Measurements from ENCODE around the gene DOK4. TPM values are rescaled to one million over a fixed set of nuclear protein-coding genes. Genes with fewer than 3 reads are reported as not detected.

Gene DOK4
- total RNA-seq, 1 donor from 2014 or later, result 25.5 TPM

DNA sequence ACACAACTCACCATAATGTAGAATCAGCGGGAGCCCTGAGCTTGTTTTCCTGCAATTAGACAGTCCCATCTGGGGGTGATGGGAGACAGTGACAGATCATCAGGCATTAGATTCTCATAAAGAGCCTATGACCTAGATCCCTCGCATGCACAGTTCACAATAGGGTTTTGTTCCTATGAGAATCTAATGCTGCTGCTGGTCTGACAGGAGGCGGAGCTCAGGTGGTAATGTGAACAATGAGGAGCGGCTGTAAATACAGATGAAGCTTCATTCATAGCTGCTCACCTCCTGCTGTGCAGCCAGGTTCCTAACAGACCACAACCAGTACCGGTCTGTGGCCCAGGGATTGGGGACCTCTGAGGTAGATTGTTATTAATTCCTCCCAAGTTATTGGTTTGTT is 2.9 kb upstream of the DOK4 start:
- Mint-ChIP-seq H3K27me3 (ENCODE audit: low read depth, unreplicated experiment) (peaks cover 4% of the 10 kb centered on the region), H3K4me3 (ENCODE audit: unreplicated experiment) (no peak overlapping the region), H3K4me1 (ENCODE audit: low read depth, unreplicated experiment) (peaks cover 12% of the 10 kb centered on the region), H3K27ac (ENCODE audit: unreplicated experiment) (no peak overlapping the region), H3K9me3 (ENCODE audit: unreplicated experiment) (no peaks in the 10 kb centered on the region), H3K36me3 (ENCODE audit: low read depth, unreplicated experiment) (no peaks in the 10 kb centered on the region)
- no peak overlapping the region for H3K27ac ChIP-seq (ENCODE audit: low read depth, low read length)
- H3K4me3 ChIP-seq (ENCODE audit: insufficient read depth, low read depth, low read length), result no peak overlapping the region
- H3K79me2 ChIP-seq (ENCODE audit: insufficient read depth, low read length), result no peaks in the 10 kb centered on the region
- DNase-seq (ENCODE audit: low read depth), result no peak
- TF ChIP-seq, protein P1, sequence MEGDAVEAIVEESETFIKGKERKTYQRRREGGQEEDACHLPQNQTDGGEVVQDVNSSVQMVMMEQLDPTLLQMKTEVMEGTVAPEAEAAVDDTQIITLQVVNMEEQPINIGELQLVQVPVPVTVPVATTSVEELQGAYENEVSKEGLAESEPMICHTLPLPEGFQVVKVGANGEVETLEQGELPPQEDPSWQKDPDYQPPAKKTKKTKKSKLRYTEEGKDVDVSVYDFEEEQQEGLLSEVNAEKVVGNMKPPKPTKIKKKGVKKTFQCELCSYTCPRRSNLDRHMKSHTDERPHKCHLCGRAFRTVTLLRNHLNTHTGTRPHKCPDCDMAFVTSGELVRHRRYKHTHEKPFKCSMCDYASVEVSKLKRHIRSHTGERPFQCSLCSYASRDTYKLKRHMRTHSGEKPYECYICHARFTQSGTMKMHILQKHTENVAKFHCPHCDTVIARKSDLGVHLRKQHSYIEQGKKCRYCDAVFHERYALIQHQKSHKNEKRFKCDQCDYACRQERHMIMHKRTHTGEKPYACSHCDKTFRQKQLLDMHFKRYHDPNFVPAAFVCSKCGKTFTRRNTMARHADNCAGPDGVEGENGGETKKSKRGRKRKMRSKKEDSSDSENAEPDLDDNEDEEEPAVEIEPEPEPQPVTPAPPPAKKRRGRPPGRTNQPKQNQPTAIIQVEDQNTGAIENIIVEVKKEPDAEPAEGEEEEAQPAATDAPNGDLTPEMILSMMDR (IDR thresholded peaks at IDR 0.05; ENCODE audit: insufficient read depth, low read depth, low read length), result no peak
- no peak for TF ChIP-seq EZH2 (IDR thresholded peaks at IDR 0.05; ENCODE audit: insufficient read depth, low read length)
- H3K4me2 ChIP-seq (ENCODE audit: low read length), result no peak overlapping the region
- H3K4me1 ChIP-seq (ENCODE audit: insufficient read depth, low read length), result peaks cover 4% of the 10 kb centered on the region
- no peak overlapping the region for H3K9ac ChIP-seq (ENCODE audit: low read length)
- no peaks in the 10 kb centered on the region for H3K27me3 ChIP-seq (ENCODE audit: insufficient read depth, low read length)
- peaks cover 6% of the 10 kb centered on the region for H4K20me1 ChIP-seq (ENCODE audit: insufficient read depth, low read length)
- FAIRE-seq, result no peak
- peaks cover 4% of the 10 kb centered on the region for H3K9me3 ChIP-seq (ENCODE audit: insufficient read depth, low read depth, low read length)
- no peak overlapping the region for H2AFZ ChIP-seq (ENCODE audit: low read depth, low read length)
- no peaks in the 10 kb centered on the region for H3K36me3 ChIP-seq (ENCODE audit: insufficient read depth, low read length)

DNA sequence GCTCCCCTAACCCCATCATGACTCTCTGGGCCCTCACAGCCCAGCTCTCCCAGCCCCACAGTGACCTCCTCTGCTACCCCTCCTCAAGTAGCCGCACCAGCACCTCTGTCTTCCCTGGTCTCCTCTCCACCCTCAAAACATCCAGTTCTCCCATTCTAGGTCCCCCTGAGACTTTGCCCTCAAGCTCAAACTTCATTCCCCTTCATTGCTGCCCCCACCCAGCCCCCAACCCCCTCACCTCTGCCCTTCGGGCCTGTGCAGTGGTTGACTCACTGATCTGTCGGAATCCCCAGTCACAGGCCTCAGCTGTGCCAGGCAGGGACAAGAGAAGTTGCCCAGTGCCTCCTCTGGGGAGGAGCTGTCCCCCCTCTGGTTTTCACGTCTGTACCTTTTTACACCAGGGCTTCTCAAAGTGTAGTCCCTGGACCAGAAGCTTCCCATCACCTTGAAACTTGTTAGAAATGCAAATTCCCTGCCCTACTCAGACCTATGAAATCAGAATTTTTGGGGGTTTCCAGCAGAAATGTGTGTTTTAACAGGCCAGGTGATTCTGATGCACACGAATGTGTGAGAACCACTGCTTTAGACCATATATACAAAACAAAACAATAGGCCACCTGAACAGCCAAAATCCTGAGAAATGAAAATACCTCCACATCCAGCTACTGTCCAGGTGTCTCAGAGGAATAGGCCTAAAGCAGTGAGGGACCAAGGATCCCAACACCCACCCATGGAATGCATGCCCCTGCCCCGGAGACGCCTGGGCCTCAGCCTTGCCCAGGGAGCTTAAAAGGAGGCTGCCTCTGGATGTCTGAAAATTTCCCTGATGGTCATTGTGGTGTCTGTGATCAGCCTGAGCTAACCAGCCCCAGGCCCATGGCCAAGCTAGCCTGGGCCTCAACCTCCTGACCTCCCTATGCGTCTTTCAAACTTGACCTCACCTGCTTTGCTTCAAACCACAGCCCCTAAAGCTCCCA is 853 bp upstream of the DOK4 start:
- FAIRE-seq, result no peak
- Mint-ChIP-seq H3K9me3 (ENCODE audit: unreplicated experiment) (no peaks in the 10 kb centered on the region), H3K27me3 (ENCODE audit: low read depth, unreplicated experiment) (peaks cover 2% of the 10 kb centered on the region), H3K4me1 (ENCODE audit: low read depth, unreplicated experiment) (peaks cover 12% of the 10 kb centered on the region), H3K4me3 (ENCODE audit: unreplicated experiment) (peak overlapping the region; percentile 78), H3K36me3 (ENCODE audit: low read depth, unreplicated experiment) (no peaks in the 10 kb centered on the region), H3K27ac (ENCODE audit: unreplicated experiment) (peak overlapping the region; percentile 91)
- Histone ChIP-seq H3K27ac (ENCODE audit: low read depth, low read length) (no peak overlapping the region), H3K9me3 (ENCODE audit: insufficient read depth, low read depth, low read length) (peaks cover 4% of the 10 kb centered on the region), H4K20me1 (ENCODE audit: insufficient read depth, low read length) (peaks cover 6% of the 10 kb centered on the region), H3K4me2 (ENCODE audit: low read length) (peak overlapping the region; percentile 98), H3K9ac (ENCODE audit: low read length) (peak overlapping the region; percentile 43), H3K4me1 (ENCODE audit: insufficient read depth, low read length) (peaks cover 4% of the 10 kb centered on the region), H2AFZ (ENCODE audit: low read depth, low read length) (peak overlapping the region; percentile 96), H3K36me3 (ENCODE audit: insufficient read depth, low read length) (no peaks in the 10 kb centered on the region), H3K79me2 (ENCODE audit: insufficient read depth, low read length) (no peaks in the 10 kb centered on the region), H3K4me3 (ENCODE audit: insufficient read depth, low read depth, low read length) (peak overlapping the region; percentile 28), H3K27me3 (ENCODE audit: insufficient read depth, low read length) (no peaks in the 10 kb centered on the region)
- TF ChIP-seq, protein P1 (IDR thresholded peaks at IDR 0.05; ENCODE audit: insufficient read depth, low read depth, low read length), result no peak
- TF ChIP-seq EZH2 (IDR thresholded peaks at IDR 0.05; ENCODE audit: insufficient read depth, low read length), result no peak
- no peak for DNase-seq (ENCODE audit: low read depth)
